CD4-positive, alpha-beta T cell treated with Interleukin-12 subunit alpha and Interleukin-12 subunit beta, for 1 hour (primary cell): ENCODE measurements around the gene PRLHR.

Experiments used
- DNase-seq: peaks from one replicate; pipeline ENCODE4 v3.0.0-alpha.2; 2020

PRLHR gene

GRCh38 chr10:118586911-118587310 is 8.5 kb downstream of the PRLHR start:
- no peak for DNase-seq

GRCh38 chr10:118585794-118586193 is 9.7 kb downstream of the PRLHR start:
- DNase-seq = no peak

GRCh38 chr10:118585234-118585633 is 10.2 kb downstream of the PRLHR start:
- DNase-seq = no peak

GRCh38 chr10:118584181-118584954 is 11.1 kb downstream of the PRLHR start:
- DNase-seq = no peak

GRCh38 chr10:118583611-118584010 is 11.8 kb downstream of the PRLHR start:
- DNase-seq = no peak

GRCh38 chr10:118582511-118582910 is 12.9 kb downstream of the PRLHR start:
- no peak for DNase-seq

- DNase-seq = no peak
Measured at GRCh38 chr10:118581340-118581739, 14.1 kb downstream of the PRLHR start.

- no peak for DNase-seq
Measured at GRCh38 chr10:118580702-118581101, 14.7 kb downstream of the PRLHR start.

GRCh38 chr10:118573512-118573911 is 21.9 kb downstream of the PRLHR start:
- DNase-seq = no peak

GRCh38 chr10:118572256-118573041 is 23.0 kb downstream of the PRLHR start:
- DNase-seq = no peak

- DNase-seq = no peak
Measured at GRCh38 chr10:118571123-118571522, 24.3 kb downstream of the PRLHR start.

- DNase-seq = no peak
Measured at GRCh38 chr10:118570591-118570990, 24.9 kb downstream of the PRLHR start.

- no peak for DNase-seq
Measured at GRCh38 chr10:118569882-118570252, 25.6 kb downstream of the PRLHR start.

- no peak for DNase-seq
Measured at GRCh38 chr10:118569241-118569881, 26.1 kb downstream of the PRLHR start.

GRCh38 chr10:118568327-118568848 is 27.1 kb downstream of the PRLHR start:
- peak; percentile 76 for DNase-seq

- DNase-seq = no peak
Measured at GRCh38 chr10:118567701-118568248, 27.7 kb downstream of the PRLHR start.

- DNase-seq = no peak
Measured at GRCh38 chr10:118566911-118567310, 28.5 kb downstream of the PRLHR start.

- no peak for DNase-seq
Measured at GRCh38 chr10:118565301-118566075, 30.0 kb downstream of the PRLHR start.

- DNase-seq = no peak
Measured at GRCh38 chr10:118564652-118565051, 30.8 kb downstream of the PRLHR start.

GRCh38 chr10:118564114-118564513 is 31.3 kb downstream of the PRLHR start:
- no peak for DNase-seq

- no peak for DNase-seq
Measured at GRCh38 chr10:118563373-118563890, 32.0 kb downstream of the PRLHR start.

GRCh38 chr10:118562851-118563250 is 32.6 kb downstream of the PRLHR start:
- DNase-seq = no peak
